ENCODE data around the gene KDM5B.

Gene KDM5B

DNA sequence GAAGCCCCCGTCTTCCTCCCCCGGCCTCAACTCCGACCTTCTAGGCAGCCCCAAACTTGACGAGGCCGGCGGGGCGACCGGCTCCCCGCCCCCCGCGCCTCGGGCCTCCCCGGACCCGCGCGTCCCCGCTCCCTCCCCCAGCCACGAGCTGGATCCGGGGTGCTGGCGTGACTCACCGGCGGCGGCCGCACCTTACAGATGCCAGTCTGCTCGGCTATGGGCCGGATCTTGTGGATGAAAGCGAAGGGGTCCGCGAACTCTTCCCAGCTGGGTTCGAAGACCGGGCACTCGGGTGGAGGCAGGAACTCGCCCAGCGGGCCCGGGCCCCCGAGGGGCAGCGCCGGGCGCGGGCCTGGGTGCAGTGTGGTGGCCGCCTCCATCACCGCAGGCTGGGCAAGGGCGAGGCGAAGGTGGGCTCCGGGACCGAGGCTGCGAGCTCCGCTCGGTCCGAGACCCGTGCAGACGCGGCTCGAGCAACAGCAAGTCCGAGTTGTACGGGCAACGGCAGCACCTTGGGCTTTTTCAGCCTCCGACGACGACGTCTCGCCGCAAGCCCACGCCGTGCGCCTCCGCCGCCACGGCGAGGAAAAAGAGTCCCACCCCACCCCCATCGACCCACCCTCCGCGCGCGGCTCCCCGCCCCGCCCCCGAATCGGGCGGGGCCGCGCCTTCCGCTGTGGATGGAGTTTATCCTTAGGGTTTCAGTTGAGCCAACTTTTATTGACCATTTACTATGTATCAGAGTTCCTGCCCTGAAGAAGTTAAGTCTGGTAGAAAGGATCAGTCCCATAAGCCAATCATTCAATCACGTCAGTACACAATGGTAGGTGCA lies at the start of gene KDM5B:
Gene KDM5B, minus strand, starts transcription at position 496 of the 832 bp plus-strand sequence. Its CDS starts 116 bp downstream, at position 380.
- DNase-seq (ENCODE audit: low spot score) = peak; percentile 76
- in situ Hi-C loops (cut with MboI; ENCODE audit: low sequenced_read_pairs, unreplicated experiment) = no loop called here

DNA sequence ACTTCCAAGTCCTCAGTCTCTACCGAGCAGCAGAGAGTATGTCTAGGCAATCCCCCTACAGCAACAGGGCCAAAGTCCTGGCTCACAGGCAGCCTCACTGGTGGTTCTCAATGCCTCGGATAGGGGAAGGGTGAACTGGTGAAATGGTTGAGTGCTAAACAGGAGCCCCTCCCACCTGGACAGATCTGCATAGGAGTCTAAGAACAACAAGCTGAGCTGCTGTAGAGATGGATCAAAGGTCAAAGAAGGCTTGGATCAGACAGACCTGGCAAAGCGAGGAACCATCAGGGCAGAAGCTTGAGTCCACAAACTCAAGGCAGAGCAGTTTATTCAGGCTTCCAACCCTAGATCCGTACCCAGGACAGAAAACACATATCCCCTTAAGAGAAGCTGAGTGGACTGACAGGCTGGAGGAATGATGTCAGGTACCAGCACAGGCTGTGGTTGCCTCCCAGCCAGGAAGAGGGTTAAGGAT lies 49.0 kb upstream of the KDM5B start:
- no peak for DNase-seq (ENCODE audit: low spot score)
- in situ Hi-C loops (cut with MboI; ENCODE audit: low sequenced_read_pairs, unreplicated experiment) = no loop called here
- TF ChIP-seq, protein P1, sequence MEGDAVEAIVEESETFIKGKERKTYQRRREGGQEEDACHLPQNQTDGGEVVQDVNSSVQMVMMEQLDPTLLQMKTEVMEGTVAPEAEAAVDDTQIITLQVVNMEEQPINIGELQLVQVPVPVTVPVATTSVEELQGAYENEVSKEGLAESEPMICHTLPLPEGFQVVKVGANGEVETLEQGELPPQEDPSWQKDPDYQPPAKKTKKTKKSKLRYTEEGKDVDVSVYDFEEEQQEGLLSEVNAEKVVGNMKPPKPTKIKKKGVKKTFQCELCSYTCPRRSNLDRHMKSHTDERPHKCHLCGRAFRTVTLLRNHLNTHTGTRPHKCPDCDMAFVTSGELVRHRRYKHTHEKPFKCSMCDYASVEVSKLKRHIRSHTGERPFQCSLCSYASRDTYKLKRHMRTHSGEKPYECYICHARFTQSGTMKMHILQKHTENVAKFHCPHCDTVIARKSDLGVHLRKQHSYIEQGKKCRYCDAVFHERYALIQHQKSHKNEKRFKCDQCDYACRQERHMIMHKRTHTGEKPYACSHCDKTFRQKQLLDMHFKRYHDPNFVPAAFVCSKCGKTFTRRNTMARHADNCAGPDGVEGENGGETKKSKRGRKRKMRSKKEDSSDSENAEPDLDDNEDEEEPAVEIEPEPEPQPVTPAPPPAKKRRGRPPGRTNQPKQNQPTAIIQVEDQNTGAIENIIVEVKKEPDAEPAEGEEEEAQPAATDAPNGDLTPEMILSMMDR (IDR thresholded peaks at IDR 0.05; ENCODE audit: borderline replicate concordance, control extremely low read depth, extremely low read depth, insufficient read depth, missing control alignments) = no peak

More for the DNA sequence above, at the start of gene KDM5B:
- TF ChIP-seq, protein P1 (IDR thresholded peaks at IDR 0.05; ENCODE audit: borderline replicate concordance, control extremely low read depth, extremely low read depth, insufficient read depth, missing control alignments) = no peak

DNA sequence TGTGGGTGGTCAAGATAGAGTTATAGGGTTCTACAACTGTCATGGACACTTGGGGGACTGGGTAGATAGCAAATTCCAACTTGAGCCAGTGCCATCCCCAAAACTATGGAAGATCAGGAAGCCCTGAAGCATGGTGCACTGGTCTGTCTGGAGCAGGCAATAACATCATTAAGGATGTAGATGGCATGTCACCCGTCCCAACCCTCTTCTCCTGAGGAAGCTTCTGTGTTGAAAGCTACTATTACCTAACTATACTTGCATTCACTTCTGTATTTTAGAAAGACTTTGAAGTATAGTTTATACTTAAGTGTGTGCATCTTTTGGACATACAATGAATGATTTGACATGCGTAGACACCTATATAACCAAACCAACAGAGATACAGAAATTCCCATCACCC lies 47.8 kb upstream of the KDM5B start:
- in situ Hi-C loops (cut with MboI; ENCODE audit: low sequenced_read_pairs, unreplicated experiment) = no loop called here
- no peak for DNase-seq (ENCODE audit: low spot score)
- TF ChIP-seq, protein P1 (IDR thresholded peaks at IDR 0.05; ENCODE audit: borderline replicate concordance, control extremely low read depth, extremely low read depth, insufficient read depth, missing control alignments) = no peak

DNA sequence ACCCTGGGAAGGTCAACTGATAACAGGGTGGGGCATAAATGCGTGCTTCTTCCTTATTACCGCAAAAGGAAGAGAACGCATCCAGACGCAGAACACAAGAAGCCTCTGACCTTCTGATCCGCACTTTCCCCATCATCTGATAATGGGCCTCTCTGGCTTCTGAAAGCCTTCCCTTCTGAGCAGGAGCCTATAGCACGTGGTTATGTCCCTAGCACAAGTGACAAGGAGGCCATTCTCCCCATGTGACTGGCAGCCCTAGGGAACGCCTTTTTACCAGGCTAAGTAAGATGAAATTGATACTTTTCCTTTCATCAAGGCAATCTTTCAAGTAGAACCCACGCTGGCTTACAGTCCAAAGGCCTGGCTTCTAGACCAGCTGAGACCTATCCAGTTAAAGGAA lies 46.6 kb upstream of the KDM5B start:
- DNase-seq (ENCODE audit: low spot score) = no peak
- in situ Hi-C loops (cut with MboI; ENCODE audit: low sequenced_read_pairs, unreplicated experiment) = no loop called here
- TF ChIP-seq, protein P1 (IDR thresholded peaks at IDR 0.05; ENCODE audit: borderline replicate concordance, control extremely low read depth, extremely low read depth, insufficient read depth, missing control alignments) = no peak

DNA sequence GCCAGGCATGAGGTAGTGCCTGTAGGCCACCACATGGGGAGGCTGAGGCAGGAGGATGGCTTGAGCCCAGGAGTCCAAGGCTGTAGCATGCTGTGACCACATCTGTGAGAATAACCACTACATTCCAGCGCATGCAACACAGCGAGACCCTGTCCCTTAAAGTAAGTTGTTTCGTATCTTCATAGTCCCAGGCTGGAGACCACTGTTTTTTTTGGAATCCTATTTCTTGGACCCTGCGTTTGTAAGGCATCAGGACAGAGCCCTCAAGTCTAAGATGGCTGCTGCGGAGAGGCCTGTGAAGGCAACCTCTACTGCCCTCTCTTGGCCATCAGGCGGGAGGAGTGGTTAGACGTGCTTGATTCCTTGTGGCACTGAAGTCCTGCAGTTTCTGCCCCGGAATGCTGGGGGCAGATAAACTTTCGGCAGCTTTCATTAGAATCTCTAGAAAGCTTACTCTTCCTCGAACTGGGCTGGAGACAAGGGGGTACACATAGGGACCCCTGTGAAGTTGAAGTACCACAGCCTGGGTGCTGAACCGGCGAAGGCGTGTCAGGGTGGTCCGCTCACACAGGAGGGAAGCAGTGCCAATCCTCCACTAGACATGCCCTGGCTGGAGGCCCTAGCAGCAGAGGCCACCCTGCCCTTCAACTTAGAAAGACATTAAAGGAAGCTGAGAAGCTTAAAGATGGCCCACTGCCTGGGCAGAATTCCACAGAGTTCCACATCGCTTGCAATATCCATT lies 44.1 kb upstream of the KDM5B start:
- TF ChIP-seq, protein P1 (IDR thresholded peaks at IDR 0.05; ENCODE audit: borderline replicate concordance, control extremely low read depth, extremely low read depth, insufficient read depth, missing control alignments) = peak; percentile 57
- peak; percentile 81 for DNase-seq (ENCODE audit: low spot score)
- in situ Hi-C loops (cut with MboI; ENCODE audit: low sequenced_read_pairs, unreplicated experiment) = no loop called here

DNA sequence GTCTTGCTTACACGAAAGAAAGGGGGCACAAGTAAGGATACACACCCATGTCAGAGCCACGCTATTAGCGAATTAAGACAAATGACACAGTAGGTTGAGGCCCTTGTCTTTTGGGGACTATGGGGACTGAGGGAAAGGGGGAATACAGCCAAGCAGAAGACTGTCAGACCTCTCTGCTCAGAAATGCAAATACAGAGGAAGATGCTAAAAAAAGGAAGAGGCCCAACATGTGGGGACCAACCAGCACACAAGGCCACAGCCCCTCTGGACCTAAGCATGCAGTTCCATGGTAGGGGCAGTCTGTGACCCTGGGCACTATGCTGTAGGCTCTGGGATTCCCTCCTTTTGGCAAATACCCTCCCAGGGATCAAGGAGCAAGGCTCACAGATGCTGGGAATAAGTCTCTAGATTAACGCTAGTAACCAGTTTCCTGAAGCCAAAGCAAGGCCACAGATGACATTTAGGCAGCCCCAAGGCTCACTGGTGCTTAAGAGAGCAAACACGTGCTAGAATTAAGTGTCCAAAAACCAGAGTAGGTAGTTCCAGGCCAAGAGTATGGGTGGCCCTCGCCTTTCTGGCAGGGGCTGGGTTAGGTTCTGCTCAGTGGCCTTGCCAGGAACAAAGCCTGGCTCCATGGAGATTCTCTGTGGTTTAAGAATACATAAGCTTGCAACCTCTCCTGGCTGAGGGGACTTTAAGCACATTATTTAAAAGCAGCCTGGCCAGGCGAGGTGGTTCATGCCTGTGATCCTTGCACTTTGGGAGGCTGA lies 42.6 kb upstream of the KDM5B start:
- in situ Hi-C loops (cut with MboI; ENCODE audit: low sequenced_read_pairs, unreplicated experiment) = no loop called here
- DNase-seq (ENCODE audit: low spot score) = no peak
- TF ChIP-seq, protein P1 (IDR thresholded peaks at IDR 0.05; ENCODE audit: borderline replicate concordance, control extremely low read depth, extremely low read depth, insufficient read depth, missing control alignments) = no peak

Measured in GM13976 (cell line).